Posterior vena cava (tissue), 2 donors: Measurements from ENCODE around the gene RXRB. TPM values are rescaled to one million over a fixed set of nuclear protein-coding genes. Genes with fewer than 3 reads are reported as not detected.
"Not testable (repeated sequence)": the region's sequence is repeated elsewhere in the genome, so short reads cannot be mapped to it uniquely, and the experiment has no call there.

ENCODE experiments used
- DNase-seq: peaks from one replicate; pipeline ENCODE4 v3.0.0-alpha.2; 2020; ENCODE audit warnings: low spot score
- intact Hi-C, 2 donors: fragments of 100-400 bp; cut with DNase I; formaldehyde crosslinking; loops; one replicate each; pipeline versions ENCODE4 v1.14.1 to v1.14.2; 2022 to 2023
- total RNA-seq, 2 donors: library from RNA; stranded (reverse); fragmentation: NEBNext Ultra II Directional; extraction: Animal tissue kit (Norgen Biotek cat#: 25700); gene quantifications; one replicate each; pipeline ENCODE4 v1.2.1, GENCODE V29; 2021
- donor health status: DM: yes; HTN: yes; CAD: no.
- donor health status: DM: yes; HTN: yes; CAD: no.

The RXRB gene
- total RNA-seq, 2 donors from 2014 or later = 31.3 to 31.7 TPM

DNA sequence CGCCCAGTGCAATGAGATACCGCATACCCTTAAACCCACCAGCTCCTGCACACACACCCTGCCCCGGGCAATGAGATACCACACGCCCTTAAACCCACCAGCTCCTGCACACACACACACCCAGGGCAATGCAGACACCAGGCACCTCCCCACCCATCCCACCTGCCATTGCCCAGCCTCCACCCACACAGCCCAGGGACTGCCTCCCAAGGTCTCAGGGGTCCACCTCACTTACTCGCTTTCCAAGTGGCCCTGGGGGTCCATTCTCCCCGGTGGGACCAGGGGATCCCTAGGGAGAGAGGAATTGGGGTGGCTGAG is 32.2 kb downstream of the RXRB start:
- DNase-seq = peak; percentile 46
- intact Hi-C loops = loop anchor here in 1 of 2 donors (10.0 kb wide), 1 partner anchor 77 kb away; no protein-coding TSS in a partner anchor

DNA sequence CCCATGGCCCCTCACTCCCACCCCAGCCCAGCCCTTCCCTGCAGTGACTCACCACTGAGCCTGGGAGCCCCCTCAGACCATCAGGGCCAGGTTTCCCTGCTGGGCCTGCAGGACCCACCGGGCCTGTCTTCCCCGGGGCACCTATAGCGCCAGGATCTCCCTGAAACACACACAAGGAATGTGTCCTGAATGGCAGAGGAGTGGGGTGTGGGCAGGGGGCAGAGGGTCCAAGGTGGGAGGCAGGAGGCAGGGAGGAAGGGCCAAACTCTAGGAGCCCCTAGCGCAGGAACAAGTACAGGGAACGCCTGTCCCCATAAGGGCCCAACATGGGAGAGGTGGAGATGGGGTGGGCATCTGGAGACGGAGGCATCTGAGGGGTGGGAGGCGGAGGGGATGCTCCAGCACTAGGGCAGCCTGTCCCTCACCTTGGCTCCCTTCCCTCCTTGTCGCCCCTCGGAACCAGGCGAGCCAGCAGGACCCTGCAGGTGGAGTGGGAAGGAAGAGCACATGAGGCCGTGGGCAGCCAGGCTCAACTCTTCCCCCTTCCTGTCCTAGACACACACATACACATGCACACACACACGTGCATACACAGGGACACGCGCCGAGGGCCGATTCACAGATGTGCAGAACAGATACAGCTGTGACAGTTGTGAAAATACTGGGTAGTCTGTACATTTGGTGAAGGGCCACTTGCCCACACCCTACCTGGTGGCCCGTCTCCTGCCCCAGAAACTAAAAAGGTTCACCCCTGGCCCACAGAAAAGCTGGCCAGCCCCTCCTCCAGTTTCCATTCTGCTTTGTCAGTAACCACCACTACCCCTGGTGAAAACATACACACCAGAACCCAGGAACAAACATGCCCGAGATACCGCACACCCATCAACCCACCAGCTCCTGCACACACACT is 32.8 kb downstream of the RXRB start:
- DNase-seq = no peak
- intact Hi-C loops = loop anchor here in 1 of 2 donors (10.0 kb wide), 1 partner anchor 77 kb away; no protein-coding TSS in a partner anchor

DNA sequence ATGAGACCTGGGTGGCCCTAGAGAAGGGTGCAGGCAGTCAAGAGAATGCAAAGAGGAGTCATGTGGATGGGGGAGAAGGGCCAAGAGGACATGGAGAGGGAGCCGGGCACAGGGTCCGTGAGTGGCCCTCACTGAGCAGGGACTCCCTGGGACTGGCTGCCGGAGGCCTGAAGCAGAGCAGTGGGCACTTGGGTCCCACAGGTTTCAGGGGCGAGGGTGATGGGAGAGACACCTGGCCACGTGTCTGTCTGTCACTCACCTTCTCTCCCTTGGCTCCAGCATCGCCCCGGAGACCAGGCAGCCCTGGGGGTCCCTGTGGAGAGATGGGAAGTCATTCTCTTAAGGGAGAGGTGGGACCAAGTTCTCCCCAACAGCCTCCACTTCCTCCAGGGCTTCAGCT is 33.7 kb downstream of the RXRB start:
- peak; percentile 77 for DNase-seq
- intact Hi-C loops = loop anchor here in 1 of 2 donors (10.0 kb wide), 1 partner anchor 78 kb away; no protein-coding TSS in a partner anchor

DNA sequence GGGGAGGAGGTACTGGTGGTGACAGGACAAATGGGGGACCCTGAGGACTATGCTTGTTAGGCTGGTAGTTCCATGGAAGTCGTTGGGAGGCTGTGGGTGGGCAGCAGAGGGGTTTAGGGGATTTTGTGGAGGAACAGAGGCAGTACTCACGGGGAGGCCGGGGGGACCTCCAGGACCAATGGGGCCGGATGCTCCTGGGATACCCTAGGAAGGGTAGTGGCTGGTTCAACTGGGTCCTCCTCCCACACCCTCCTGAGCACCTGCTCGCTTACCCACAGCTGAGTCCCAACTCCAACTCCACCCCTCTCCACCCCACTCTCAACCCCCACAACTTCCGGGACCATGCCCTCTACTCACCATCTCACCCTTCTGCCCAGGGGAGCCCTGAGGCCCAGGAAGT is 34.1 kb downstream of the RXRB start:
- DNase-seq = peak; percentile 58
- intact Hi-C loops = loop anchor here in 1 of 2 donors (10.0 kb wide), 1 partner anchor 78 kb away; no protein-coding TSS in a partner anchor

DNA sequence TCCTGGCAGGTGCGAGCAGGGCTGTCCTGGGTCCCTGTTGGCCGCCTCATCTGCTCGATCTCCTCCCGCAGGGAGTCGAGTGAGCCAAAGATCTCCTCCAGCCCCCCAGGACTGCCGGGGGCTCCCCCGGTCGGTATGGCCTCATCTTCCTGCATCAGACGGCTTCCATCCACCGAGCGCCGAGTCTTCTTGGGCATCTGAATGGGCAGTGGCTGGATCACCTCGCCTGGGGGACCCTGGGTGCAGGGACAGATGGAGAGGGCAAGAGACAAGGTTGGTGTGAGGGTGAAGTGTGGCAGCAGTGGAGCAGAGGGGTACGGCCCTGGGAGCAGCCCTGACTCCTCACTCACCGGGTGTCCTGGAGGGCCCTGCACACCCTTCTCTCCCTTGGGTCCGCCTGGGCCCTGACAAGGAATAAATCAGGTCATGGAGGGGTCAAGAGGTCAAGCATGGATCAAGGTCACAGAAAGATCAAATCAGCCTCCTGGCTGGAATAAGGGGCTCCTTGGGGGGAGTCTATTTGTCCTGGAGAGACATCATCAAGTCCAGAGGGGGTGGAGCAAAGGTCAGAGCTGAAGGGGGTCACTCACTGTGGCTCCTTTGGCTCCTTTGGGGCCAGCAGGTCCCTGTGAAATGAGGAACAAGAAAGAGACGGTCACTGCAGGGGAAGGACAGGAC is 34.7 kb downstream of the RXRB start:
- peak; percentile 57 for DNase-seq
- intact Hi-C loops = loop anchor here in 1 of 2 donors (10.0 kb wide), 1 partner anchor 79 kb away; no protein-coding TSS in a partner anchor

DNA sequence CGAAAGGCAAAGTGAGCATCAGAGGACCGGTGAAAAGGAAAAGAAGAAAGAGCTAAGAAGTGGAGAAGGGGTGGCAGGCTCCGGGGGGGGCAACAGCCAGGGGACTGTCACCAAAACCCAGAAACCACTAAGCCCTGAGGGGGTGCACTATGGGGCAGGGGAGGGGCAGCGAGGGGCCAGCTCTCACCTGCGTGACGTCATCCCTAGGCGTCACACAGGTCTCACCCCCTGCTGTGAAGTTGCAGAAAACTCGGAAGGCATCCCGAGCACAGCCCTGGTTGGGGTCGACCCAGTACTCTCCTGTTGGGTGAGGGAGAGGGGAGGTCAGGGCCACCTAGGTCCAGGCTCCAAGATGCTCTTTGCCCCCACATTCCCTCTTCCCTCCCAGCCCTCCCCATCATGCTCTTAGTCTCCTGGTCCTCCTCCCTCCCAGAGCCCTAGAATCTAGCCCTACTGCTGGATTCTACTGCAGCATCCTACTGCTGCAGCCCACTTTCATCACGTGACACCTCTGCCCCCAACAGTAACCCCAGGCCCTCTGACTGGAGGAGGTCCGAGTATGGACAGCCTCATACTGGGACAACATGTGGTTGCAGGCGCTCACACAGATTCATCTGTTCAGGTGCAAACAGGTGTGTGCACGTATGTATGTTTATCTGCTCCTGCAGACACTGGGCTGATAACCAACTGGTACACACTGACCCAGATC is 35.6 kb downstream of the RXRB start:
- intact Hi-C loops = loop anchor here in 1 of 2 donors (10.0 kb wide), 1 partner anchor 80 kb away; no protein-coding TSS in a partner anchor
- DNase-seq = peak; percentile 42

DNA sequence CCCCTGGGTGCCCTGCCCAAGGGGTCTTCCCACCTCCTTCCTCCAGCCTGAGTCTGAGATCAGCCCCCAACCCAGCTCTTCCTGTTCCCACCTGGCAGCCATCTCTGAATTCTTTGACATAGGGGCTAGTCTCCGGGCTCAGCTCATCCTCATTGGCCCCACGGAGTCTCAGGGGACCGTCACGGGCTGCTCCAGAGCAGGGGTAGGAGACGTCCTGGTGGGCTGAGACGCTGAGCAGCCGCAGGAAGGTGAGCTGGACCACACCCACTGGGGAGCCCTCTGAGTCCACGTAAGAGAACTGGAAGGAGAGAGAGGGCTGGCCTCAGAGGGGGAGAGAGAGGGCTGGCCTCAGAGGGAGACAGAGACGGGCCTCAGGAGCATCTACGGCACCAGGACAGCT is 36.3 kb downstream of the RXRB start:
- intact Hi-C loops = loop anchor here in 1 of 2 donors (10.0 kb wide), 1 partner anchor 81 kb away; no protein-coding TSS in a partner anchor
- peak; percentile 24 for DNase-seq

DNA sequence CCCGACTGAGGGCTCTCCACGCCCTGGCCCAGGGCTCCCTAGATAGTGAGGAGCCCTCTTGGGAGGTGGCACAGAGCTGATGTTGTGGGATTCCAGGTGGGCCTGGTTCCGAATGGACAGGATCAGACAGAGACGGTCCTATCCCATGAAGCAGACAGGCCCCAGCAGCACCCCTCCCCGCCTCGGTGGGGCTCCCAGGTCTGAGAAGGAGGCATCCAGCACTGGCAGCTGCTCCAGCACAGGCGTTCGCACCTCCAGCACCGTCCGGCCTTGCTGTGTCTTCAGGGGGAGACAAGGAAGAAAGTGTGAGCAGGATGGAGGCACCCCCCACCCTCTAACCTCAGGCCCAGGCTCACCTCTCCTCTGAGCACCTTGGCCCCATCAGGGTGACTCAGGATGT is 36.9 kb downstream of the RXRB start:
- intact Hi-C loops = loop anchor here in 1 of 2 donors (10.0 kb wide), 1 partner anchor 81 kb away; no protein-coding TSS in a partner anchor
- peak; percentile 76 for DNase-seq

DNA sequence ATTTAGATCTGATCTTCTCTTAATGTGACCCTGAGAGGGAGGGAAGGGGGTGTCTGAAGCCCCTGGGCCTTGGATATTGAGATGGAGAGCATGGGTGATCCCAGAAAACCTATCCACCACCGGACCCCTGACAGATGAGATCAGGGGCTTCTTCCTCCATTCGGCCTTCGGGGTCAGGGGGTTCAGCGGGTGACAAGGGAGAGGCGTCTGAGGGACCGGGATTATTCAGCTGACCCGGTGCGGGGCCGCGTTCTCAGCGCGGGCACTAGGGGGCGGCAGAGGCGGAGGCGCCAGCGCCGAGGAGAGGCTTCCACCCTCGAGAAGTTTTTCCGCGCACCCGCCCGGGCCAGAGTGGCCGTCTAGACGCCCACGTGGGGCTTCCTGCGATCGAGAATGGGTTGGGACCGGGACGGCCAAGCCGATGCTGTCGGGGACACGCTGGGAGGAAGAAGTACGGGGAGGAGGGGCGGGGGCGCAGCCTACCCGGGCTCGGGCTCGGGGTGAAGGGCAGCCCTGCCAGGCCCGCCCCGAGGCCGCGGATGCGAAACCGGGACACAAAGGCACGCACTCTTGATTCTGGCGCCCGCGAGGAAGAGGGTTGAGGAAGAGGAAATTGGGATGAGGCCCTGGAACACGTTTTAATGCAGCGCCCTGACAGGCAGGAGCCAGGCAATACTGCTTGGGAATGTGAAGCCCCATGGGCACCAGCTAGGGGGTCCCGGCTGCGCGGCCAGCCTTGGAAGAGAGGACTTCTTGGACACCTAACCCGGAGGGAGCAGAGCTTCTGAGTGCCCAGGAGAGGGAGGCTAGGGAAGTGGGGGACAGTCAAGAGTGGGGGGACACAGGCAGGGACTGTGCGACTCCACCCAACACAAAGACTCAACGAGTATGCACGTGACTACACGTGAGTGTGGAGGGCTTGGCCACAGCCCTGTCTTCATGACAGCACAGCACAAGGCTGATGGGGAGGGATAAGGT is 38.8 kb downstream of the RXRB start:
- intact Hi-C loops = loop anchor here in 1 of 2 donors (10.0 kb wide), 1 partner anchor 83 kb away; no protein-coding TSS in a partner anchor
- DNase-seq = peak; percentile 96

DNA sequence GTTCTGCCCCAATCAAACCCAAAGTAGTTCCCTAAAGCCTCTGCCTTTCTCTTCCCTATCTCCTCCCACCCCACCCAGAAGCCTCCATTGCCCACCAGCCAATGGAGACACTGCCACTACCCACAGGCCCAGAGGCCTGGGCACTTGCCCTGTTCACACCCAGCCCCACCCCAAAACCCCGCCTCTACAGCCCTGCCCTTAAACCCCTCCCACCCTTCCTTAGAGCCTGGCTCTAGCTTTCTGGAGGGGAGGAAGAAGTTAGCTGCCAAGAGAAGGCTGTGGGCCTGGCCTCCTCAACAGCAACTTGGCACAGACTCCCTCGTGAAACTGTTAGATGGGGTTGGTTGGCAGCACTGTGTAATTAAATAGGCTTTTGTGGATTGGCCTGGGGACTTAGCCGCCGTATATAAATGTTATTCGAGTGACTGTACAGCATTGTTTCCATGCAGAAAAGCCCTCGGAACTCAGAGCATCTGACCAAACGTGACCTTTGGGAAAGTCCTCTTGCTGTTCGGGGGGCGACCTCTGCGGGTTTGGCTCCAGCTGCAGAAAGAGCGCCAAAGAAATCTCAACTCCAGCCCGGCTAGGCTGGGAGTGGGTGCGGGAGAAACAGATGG is 39.6 kb downstream of the RXRB start:
- DNase-seq = peak; percentile 89
- intact Hi-C loops = loop anchor here in 1 of 2 donors (10.0 kb wide), 1 partner anchor 84 kb away; no protein-coding TSS in a partner anchor

DNA sequence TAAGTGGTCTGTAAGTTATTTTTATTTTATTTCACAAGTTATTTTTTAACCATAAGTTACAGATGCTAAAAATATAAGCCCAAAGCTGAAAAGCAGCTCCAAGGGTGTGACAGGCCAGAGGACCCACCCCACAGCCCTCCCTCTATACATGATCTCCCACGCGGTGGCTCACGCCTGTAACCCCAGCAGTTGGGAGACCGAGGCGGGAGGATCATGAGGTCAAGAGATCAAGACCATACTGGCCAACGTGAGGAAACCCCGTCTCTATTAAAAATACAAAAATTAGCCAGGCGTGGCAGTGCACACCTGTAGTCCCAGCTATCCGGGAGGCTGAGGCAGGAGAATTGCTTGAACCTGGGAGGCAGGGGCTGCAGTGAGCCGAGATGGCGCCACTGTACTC is 40.4 kb downstream of the RXRB start:
- intact Hi-C loops = loop anchor here in 1 of 2 donors (10.0 kb wide), 1 partner anchor 85 kb away; no protein-coding TSS in a partner anchor

DNA sequence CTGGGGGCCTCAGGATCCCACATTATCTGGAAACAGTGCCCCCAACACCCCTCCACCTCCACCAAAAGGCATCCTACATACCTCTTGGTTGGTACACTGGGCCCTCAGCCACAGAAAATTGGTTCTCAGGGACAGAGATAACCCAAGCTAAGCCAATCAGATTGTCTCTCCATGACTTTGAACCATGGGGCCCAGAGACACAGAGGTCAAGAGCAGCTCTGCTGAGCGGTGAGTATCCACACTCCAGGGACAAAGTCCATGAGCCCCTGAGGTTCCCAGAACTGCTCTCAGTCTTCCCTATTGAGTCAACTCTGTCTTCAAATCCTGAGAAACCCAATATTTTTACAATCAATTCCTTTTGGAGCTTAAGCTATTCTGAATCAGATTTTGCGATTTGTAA is 43.5 kb downstream of the RXRB start:
- intact Hi-C loops = no loop called here
- no peak for DNase-seq

More for the DNA sequence above, 40.4 kb downstream of the RXRB start:
- DNase-seq = peak; percentile 65

DNA sequence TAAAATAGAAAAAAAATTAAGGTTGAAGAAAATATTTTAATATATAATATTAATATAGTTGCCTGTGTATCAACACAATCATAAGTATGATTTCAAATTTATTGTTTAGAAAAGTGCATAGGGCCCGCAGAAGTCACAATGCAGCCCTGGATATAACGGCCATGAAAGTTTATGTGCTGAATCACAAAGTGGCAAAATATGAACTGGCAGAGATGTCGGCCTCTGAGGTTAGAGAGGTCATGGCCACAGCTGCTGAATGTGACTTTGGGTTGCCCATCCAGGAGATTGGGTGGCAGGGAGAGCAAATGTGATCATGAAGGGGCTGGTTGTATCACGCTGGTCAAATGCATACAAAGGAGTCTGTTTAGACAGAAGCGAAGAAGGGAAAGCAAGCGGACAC is 43.9 kb downstream of the RXRB start:
- peak; percentile 7 for DNase-seq

DNA sequence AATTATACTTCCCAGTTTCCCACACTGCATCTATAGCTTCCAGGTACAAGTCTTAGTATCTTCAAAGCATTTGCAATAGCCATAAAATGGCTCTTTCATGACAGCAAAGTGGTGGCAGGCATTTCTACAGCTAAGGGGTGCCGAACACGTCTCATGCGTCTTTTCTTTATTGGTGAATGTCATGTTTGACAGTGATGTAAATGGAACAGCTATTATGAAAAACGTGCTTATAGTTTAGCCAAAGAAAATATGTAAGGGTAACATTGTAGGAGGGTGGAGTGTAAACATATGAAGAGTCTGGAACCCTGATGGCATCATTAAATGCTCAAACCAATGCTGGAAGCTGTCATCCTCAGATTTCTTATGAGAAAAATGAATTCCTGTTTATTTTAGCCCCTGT is 46.1 kb downstream of the RXRB start:
- intact Hi-C loops = no loop called here

More for the DNA sequence above, 43.9 kb downstream of the RXRB start:
- intact Hi-C loops = no loop called here

DNA sequence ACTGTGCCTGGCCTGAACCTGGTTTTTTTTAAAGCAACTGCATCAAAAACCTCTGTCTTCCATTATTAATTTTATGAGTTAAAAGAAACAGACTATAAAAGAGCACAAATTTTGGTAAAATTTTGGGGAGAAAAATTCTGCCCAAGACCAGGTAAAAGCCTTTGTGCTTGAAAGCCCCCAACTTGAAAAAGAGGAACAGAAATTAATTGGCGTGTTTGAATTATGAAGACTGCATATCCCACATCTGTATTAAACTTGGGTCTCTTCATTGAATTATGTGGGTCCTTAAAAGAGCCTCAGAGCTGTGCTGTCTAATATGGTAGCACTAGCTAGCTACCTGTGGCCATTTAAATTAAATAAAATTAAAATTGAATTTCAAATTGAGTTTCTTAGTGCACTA is 49.4 kb downstream of the RXRB start:
- intact Hi-C loops = no loop called here
- no peak for DNase-seq

More for the DNA sequence above, 46.1 kb downstream of the RXRB start:
- peak; percentile 11 for DNase-seq

DNA sequence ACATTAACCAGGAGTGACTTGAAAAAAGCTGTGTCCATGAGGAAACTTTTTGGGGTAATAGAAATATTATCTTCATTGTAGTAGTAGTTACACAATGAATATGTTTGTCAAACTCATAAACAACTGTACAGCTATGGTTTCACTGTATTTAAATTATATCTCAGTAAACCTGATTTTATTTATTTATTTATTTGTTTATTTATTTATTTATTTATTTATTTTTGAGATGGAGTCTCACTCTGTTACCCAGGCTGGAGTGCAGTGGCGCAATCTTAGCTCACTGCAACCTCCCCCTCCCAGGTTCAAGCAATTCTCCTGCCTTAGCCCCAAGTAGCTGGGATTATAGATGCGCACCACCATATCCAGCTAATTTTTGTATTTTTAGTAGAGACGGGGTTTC is 49.9 kb downstream of the RXRB start:
- intact Hi-C loops = not testable (repeated sequence)

DNA sequence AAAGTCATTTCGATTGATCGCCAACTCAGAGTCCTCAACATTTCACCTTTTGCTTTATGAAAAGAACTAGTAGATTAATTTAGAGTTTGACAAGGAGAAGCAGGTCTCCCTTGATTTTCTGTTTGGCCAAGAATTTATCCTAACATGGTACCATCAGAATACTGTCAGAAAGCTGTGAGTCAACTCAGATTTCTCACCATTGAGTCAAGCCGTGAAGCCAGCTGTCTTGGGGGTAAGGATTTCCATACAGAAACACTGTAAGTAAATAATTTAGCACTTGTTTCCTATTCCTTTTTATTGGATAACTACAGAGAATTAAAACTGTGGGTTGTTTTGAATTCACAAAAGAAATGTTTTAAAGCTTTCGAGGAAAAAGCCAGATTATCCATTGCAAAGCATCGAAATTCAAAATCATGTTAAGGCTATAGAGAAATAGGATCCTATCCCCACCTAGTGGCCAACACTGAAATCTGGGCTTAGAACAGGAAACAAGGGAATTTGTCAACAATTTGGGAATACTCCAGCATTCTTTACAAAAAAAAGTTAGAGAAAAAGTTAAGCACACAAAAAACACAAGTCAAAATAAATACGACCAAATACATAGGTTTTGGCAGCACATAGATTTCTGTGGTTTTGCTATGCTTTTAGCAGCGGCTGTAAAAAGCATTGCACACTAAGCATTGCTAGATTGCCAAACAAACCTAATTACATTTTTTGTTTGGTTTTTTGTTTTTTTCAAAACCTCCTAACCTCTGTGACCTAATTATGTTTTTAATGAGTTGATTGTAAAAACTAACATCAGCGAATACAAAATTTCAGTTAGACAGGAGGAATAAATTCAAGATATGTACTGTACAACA is 52.4 kb downstream of the RXRB start:
- no peak for DNase-seq
- intact Hi-C loops = no loop called here

More for the DNA sequence above, 49.9 kb downstream of the RXRB start:
- DNase-seq = not testable (repeated sequence)
